Osteocyte (in vitro differentiated cells): ENCODE measurements around the gene LNX1. TPM values are rescaled to one million over a fixed set of nuclear protein-coding genes. Genes with fewer than 3 reads are reported as not detected.

ENCODE experiments used
- DNase-seq: peaks from one replicate; pipeline ENCODE4 v3.0.0; 2021; ENCODE audit warnings: mixed read lengths; ENCODE audit not compliant: unreplicated experiment; ENCODE audit errors: extremely low spot score
- H3K27ac Mint-ChIP-seq: one replicate; pipeline ENCODE4 v1.8.0; 2021; ENCODE audit warnings: mild to moderate bottlenecking, mixed read lengths; ENCODE audit not compliant: unreplicated experiment
- H3K27me3 Mint-ChIP-seq: one replicate; pipeline ENCODE4 v1.8.0; 2021; ENCODE audit warnings: mixed read lengths; ENCODE audit not compliant: unreplicated experiment
- H3K36me3 Mint-ChIP-seq: one replicate; pipeline ENCODE4 v1.8.0; 2021; ENCODE audit warnings: mixed read lengths; ENCODE audit not compliant: unreplicated experiment
- H3K4me1 Mint-ChIP-seq: one replicate; pipeline ENCODE4 v1.8.0; 2021; ENCODE audit warnings: mixed read lengths; ENCODE audit not compliant: unreplicated experiment
- H3K4me3 Mint-ChIP-seq: one replicate; pipeline ENCODE4 v1.8.0; 2021; ENCODE audit warnings: mild to moderate bottlenecking, moderate library complexity, mixed read lengths; ENCODE audit not compliant: unreplicated experiment
- H3K9me3 Mint-ChIP-seq: one replicate; pipeline ENCODE4 v1.8.0; 2021; ENCODE audit warnings: mixed read lengths; ENCODE audit not compliant: unreplicated experiment
- CTCF ChIP-seq: fragments of 200-600 bp; sonication (generic); IDR thresholded peaks from 2 replicates; pipeline ENCODE4 v1.5.0; 2021; ENCODE audit warnings: antibody characterized with exemption, mild to moderate bottlenecking, moderate library complexity
- total RNA-seq: library from RNA; stranded (reverse); gene quantifications from 2 replicates; pipeline ENCODE4 v1.2.1, GENCODE V29; 2021

LNX1 gene
- total RNA-seq, 1 donor from 2014 or later = 0.24 TPM

- Mint-ChIP-seq H3K27me3 (no peaks in the 10 kb centered on the region), H3K9me3 (no peaks in the 10 kb centered on the region), H3K4me3 (no peak overlapping the region), H3K4me1 (peaks cover 19% of the 10 kb centered on the region), H3K36me3 (no peaks in the 10 kb centered on the region), H3K27ac (no peak overlapping the region)
- no peak for DNase-seq
- TF ChIP-seq CTCF = no peak
Measured at GRCh38 chr4:53573696-53574095, 17.6 kb downstream of the LNX1 start.

- no peak for DNase-seq
- H3K4me3 Mint-ChIP-seq = no peak overlapping the region
Measured at GRCh38 chr4:53572600-53572994, 18.7 kb downstream of the LNX1 start.

GRCh38 chr4:53571936-53572599, 19.2 kb downstream of the LNX1 start:
- no peaks in the 10 kb centered on the region for H3K27me3 Mint-ChIP-seq
- peaks cover 13% of the 10 kb centered on the region for H3K4me1 Mint-ChIP-seq
- H3K9me3 Mint-ChIP-seq = no peaks in the 10 kb centered on the region
- no peak overlapping the region for H3K4me3 Mint-ChIP-seq
- no peaks in the 10 kb centered on the region for H3K36me3 Mint-ChIP-seq
- TF ChIP-seq CTCF = no peak
- no peak overlapping the region for H3K27ac Mint-ChIP-seq
- DNase-seq = no peak

More at GRCh38 chr4:53572600-53572994, 18.7 kb downstream of the LNX1 start:
- Mint-ChIP-seq H3K27ac (no peak overlapping the region), H3K36me3 (no peaks in the 10 kb centered on the region), H3K4me1 (peaks cover 18% of the 10 kb centered on the region), H3K27me3 (no peaks in the 10 kb centered on the region), H3K9me3 (no peaks in the 10 kb centered on the region)
- no peak for TF ChIP-seq CTCF

GRCh38 chr4:53563824-53564223, 27.5 kb downstream of the LNX1 start:
- H3K9me3 Mint-ChIP-seq = no peaks in the 10 kb centered on the region
- H3K36me3 Mint-ChIP-seq = no peaks in the 10 kb centered on the region
- no peak for TF ChIP-seq CTCF
- no peak for DNase-seq
- peaks cover 15% of the 10 kb centered on the region for H3K4me1 Mint-ChIP-seq
- H3K4me3 Mint-ChIP-seq = no peak overlapping the region
- H3K27me3 Mint-ChIP-seq = no peaks in the 10 kb centered on the region
- H3K27ac Mint-ChIP-seq = no peak overlapping the region

- no peaks in the 10 kb centered on the region for H3K9me3 Mint-ChIP-seq
- peaks cover 30% of the 10 kb centered on the region for H3K4me1 Mint-ChIP-seq
- no peak overlapping the region for H3K4me3 Mint-ChIP-seq
- H3K27me3 Mint-ChIP-seq = no peaks in the 10 kb centered on the region
- H3K27ac Mint-ChIP-seq = no peak overlapping the region
- no peak for DNase-seq
- TF ChIP-seq CTCF = no peak
- no peaks in the 10 kb centered on the region for H3K36me3 Mint-ChIP-seq
Measured at GRCh38 chr4:53562409-53562808, 28.9 kb downstream of the LNX1 start.
